HG03521 (cell line): ENCODE data around the gene HFE.

Experiments
- ATAC-seq: cut with Tn5 transposase; IDR thresholded peaks from one replicate; pipeline ENCODE4 v1.9.1; 2021; ENCODE audit warnings: mild to moderate bottlenecking, moderate library complexity; ENCODE audit not compliant: unreplicated experiment

Gene HFE

GRCh38 chr6:26130581-26131249 lies 43.5 kb downstream of the HFE start:
- no peak for ATAC-seq

- no peak for ATAC-seq
These were observed 44.4 kb downstream of the HFE start for GRCh38 chr6:26131618-26132017.

GRCh38 chr6:26133730-26134129 lies 46.5 kb downstream of the HFE start:
- ATAC-seq = no peak

GRCh38 chr6:26136321-26136720 lies 49.1 kb downstream of the HFE start:
- ATAC-seq = no peak

- no peak for ATAC-seq
These were observed 53.2 kb downstream of the HFE start for GRCh38 chr6:26140254-26140966.

GRCh38 chr6:26140967-26141294 lies 53.7 kb downstream of the HFE start:
- ATAC-seq = no peak

GRCh38 chr6:26141378-26141904 lies 54.2 kb downstream of the HFE start:
- ATAC-seq = no peak

GRCh38 chr6:26142026-26142425 lies 54.8 kb downstream of the HFE start:
- no peak for ATAC-seq
